Measurements from ENCODE around the gene KLRF1.

Gene KLRF1

DNA sequence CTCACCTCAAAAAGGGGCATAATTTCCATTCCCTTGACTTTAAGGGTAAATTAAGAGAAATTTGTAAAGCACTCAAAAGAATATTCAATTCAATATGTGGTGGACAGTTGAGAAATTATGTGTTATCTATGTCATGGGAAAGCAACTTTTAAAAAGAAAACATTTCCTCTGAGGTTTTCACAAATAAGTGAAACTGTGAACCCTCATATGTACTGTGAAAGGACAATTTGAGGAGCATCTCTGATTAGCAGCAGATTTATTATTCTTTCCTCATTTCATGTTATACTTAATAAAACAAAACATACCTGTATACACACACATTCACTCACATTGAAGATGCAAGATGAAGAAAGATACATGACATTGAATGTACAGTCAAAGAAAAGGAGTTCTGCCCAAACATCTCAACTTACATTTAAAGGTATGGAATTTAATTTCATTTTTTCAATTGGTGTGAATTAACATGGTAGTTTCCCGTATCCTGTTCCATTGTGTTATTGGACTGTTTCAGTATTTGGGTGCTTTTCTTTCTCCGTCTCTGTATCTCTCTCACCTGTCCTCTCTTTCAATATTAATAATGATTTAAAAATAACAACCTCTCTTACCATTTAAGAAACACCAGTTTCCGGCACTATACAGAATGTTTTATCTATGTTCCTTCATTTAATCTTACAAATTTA, at the start of gene KLRF1:
KLRF1 (plus strand) TSS at position 273 of the 680 bp plus-strand sequence; CDS start at position 337, 64 bp downstream.
- DNase-seq: no peak

- no peak for DNase-seq
These were observed 48.1 kb upstream of the KLRF1 start for GRCh38 chr12:9779209-9779608.

GRCh38 chr12:9781360-9781759, 45.9 kb upstream of the KLRF1 start:
- DNase-seq: no peak

GRCh38 chr12:9782547-9783382, 44.5 kb upstream of the KLRF1 start:
- DNase-seq: no peak

- no peak for DNase-seq
These were observed 43.0 kb upstream of the KLRF1 start for GRCh38 chr12:9784326-9784725.

DNA sequence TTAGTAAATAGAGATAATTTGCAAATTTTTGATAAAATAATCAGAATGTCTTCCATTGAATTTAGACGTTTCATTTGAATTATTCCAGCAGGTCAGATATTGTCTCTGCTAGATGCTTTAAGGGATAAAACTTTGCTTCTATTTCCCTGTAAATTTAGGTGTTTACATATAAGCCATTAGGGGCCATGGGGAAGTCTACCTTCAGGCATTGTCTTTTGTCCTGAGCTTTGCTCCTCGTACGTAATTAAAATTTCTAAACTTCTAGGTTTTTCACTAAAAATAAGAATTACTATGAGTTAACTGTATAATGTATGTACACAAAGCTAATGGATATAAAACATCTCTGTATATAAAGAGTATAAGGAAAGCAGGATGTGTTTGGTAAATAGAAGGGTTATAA, 42.5 kb upstream of the KLRF1 start:
- no peak for DNase-seq

- no peak for DNase-seq
These were observed 40.3 kb upstream of the KLRF1 start for GRCh38 chr12:9786726-9787717.

- DNase-seq: no peak
These were observed 34.9 kb upstream of the KLRF1 start for GRCh38 chr12:9792185-9792900.

DNA sequence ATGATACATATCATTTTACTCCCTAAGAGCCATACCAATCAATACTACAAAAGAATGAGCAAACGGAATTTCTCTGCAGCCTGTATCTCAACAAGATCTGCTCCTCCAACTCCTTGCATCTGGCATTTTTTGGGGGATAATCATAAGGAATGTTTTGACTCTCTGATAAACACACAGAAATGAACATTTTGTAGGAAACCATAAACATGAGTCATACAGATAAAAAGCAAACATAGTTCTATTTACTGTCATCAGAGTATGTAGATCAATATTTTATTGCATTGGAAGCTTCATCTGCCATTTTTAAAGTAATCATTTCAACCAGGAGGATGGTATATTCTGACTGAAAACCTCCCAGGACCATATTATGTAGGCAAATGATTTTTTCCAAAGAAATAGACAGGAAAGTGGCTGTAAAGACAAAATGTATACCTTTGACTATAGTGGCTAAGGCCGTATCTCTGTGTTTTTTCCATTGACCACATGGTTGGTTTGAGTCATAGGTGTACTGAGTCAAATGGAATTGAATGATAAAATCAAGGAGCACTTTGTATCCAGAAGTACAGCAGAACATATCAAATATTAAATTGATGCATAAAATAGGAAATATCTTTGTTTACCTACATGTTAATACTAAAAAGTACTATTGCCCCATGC, 34.2 kb upstream of the KLRF1 start:
- DNase-seq: no peak

GRCh38 chr12:9793779-9794395, 33.4 kb upstream of the KLRF1 start:
- no peak for DNase-seq

- DNase-seq: no peak
These were observed 32.7 kb upstream of the KLRF1 start for GRCh38 chr12:9794484-9795093.

- DNase-seq: no peak
These were observed 31.3 kb upstream of the KLRF1 start for GRCh38 chr12:9795945-9796344.

DNA sequence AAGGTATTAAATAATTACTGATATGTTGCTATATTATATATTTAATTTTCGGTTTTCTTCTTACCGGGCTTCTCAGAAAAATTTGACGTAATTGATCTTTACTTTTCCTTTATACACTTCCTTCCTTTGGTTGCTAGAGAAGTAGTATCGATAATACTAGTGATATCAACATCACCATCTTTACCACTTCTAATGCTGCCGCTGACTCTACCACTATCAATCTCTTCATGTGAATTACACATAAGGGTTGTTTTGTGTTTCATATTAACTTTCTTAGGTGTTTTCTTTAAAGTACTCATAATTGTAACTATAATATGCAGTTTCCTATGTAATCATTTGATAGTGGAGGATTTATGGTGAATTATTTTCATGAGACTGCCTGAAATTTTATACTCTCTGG, 30.9 kb upstream of the KLRF1 start:
- DNase-seq: no peak

GRCh38 chr12:9796971-9797370, 30.3 kb upstream of the KLRF1 start:
- no peak for DNase-seq

DNA sequence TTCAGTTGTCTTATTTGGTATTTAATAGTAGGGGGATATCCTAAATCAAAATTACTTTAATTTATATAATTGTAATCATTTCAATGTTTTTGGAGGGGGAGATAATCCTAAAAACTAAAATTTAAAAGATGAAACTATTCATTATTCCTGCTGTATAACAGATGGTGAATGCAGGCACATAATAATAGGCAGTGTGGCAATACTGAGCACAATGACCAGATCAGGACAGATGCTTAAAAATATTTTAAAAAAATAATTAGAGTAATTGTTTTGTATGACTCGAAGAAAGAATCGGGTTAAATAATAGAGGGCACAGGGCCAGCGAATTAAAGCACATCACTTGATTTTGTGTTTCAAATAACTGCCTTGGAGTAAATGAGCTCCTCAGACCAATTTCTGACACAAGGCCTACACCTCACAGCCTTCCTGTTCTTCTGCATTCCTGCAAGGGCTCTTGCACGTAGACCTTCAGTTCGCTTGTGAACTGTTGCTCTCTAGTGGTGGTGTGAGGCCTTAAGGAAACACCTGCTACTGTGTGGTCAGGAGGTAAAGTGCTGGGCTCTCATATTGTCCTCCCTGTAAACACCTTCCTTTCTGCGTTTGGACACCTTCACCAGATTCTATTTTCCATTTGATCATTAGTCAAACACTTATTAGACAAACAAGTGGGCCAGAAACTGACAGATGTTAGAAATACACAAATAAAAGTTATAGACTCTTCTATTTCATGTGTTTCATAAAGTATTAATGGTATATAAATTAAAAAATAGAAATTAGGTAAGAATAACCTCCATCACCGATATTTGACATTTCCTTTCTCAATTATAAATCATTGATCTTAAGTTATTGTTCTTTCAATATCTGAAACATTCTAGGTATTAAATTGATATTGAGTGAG, 29.3 kb upstream of the KLRF1 start:
- DNase-seq: no peak

GRCh38 chr12:9799961-9800360, 27.3 kb upstream of the KLRF1 start:
- DNase-seq: no peak

- no peak for DNase-seq
These were observed 21.4 kb upstream of the KLRF1 start for GRCh38 chr12:9805883-9806282.

DNA sequence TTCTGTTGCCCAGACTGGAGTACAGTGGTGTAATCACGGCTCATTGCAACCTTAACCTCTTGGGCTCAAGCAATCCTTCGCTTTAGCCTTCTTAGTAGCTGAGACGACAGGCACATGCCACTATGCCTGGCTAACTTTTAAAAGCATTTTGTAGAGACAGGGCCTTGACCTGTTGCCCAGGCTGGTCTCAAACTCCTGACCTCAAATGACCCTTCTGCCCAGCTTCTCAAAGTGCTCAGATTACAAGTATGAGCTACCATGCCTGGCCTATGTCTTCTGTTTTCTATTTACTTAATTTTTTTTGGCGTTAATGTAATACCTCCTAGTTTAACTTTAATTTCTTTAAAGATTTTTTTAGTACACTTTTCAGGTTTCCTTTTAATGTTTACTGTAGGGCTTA, 20.6 kb upstream of the KLRF1 start:
- DNase-seq: no peak

DNA sequence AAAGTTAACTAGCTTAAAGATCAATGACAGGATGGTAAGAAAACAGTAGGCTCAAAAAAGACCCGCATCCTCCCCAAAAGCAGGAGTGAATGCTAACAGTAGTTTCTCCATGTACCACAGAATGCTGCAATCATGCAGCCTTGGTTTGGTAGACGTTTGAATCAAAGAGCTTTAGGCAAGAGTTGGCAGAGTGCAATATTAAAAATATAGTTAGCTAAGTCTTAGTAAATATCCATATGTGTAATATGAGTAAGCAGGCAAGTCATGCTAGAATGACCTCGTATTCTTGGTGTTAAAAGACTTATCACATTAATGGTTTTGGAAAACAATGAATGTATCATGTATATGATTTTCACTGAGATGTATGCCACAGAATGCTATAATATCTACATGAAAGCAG, 18.8 kb upstream of the KLRF1 start:
- no peak for DNase-seq

DNA sequence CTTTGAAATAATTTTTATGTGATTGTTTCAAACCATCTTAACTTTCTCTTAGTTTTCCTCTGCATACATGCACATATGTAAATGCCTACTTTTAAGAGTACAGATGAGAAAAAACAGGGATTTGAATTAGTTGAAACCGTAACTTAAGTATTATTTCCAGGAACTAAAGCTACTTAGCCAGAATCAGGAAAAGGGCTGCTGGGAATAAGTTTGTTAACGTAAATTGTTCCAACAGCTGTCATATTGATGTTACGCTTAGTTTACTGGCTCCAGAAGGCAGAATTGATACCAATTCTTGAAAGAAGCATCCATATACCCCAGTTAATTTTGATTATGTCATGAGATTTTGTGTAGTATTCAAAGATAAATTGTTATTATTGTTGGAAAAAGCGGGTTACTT, 17.9 kb upstream of the KLRF1 start:
- no peak for DNase-seq

All from NCI-H1694 treated with DMSO at 0.1 percent for 48 hours (cell line).